Measurements from ENCODE around the gene ENGASE.

ENGASE gene

GRCh38 chr17:79118924-79119323 lies 44.3 kb downstream of the ENGASE start:
- no peak for DNase-seq

DNA sequence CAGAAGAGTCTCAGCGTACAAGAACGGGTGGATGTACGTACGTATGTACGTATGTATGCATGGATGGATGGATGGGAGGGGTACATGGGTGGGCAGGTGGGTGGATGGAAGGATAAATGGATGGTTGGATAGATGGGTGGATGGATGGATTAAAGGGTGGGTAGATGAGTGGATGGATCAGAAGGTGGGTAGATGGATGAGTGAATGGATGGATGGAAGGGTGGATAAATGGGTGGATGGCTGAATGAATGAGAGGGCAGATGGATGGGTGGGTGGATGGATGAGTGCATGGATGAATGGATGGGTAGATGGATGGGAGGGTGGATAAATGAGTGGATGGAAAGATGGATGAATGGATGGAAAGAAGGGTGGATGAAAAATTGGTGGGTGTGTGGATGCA lies 45.6 kb downstream of the ENGASE start:
- DNase-seq = no peak

DNA sequence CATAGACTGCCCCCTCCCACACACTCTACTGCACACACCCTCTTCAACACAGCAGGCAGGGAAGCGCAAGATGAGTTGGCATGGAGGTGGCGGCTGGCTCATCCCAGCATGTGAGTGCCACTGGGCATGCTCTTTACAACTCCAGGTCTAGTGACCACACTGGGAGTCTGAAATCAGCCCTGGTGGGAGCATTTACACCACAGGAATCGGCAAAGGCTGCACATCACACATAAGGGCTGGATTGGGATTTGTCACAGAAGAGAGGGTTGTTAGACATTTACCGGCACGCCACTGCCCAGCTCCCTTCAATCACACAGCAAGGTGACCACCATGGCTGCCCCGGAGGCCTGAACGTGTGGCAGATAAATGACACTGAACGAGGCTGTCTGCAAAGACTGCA lies 49.4 kb downstream of the ENGASE start:
- DNase-seq = no peak

- no peak for DNase-seq
Measured at GRCh38 chr17:79124513-79125209, 50.0 kb downstream of the ENGASE start.

- DNase-seq = no peak
Measured at GRCh38 chr17:79125503-79125902, 50.9 kb downstream of the ENGASE start.

GRCh38 chr17:79126139-79126538 lies 51.5 kb downstream of the ENGASE start:
- DNase-seq = no peak

- DNase-seq = no peak
Measured at GRCh38 chr17:79127534-79128135, 53.0 kb downstream of the ENGASE start.

- DNase-seq = no peak
Measured at GRCh38 chr17:79129523-79129922, 54.9 kb downstream of the ENGASE start.

- no peak for DNase-seq
Measured at GRCh38 chr17:79130536-79131273, 56.1 kb downstream of the ENGASE start.

GRCh38 chr17:79131274-79131635 lies 56.6 kb downstream of the ENGASE start:
- no peak for DNase-seq

GRCh38 chr17:79131701-79132100 lies 57.1 kb downstream of the ENGASE start:
- DNase-seq = no peak

DNA sequence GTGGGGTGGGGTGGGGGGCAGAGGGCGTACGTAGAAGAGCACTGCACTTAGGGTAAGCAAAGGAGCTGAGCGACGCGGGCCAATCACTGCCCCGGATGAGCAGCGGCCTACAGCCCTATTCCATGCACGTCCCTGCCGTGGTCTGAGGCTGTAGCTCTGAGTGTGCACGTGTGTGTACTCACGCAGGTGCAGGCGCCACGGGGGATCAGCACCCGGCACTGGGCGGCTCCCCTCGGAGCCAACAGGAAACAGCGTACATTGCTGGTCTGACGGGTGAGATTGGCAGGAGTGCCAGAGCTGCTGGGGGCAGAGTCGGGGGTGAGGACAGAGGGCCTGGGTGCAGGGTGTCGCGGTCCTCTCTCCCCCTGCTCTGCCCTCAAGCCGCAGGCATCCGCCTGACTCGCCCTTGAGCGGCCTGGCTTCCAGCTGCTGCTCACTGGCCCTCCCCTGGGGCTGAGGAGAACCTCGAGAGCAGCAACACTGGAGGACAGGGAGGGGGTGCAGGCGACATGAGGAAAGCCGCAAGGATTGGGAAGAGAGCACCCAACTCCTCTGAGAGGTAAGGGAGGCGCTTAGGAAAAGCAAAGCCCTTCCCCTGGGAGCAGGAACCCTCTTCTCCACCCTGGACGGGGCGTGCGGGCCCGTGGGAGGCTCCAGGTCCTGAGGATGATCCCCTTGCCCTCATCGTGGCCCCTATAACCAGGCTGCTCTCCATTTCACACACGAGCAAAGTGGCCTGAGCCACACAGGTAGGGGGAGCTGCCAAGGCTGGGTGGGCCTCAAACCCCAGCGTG lies 57.8 kb downstream of the ENGASE start:
- DNase-seq = no peak

- no peak for DNase-seq
Measured at GRCh38 chr17:79133214-79133613, 58.6 kb downstream of the ENGASE start.

DNA sequence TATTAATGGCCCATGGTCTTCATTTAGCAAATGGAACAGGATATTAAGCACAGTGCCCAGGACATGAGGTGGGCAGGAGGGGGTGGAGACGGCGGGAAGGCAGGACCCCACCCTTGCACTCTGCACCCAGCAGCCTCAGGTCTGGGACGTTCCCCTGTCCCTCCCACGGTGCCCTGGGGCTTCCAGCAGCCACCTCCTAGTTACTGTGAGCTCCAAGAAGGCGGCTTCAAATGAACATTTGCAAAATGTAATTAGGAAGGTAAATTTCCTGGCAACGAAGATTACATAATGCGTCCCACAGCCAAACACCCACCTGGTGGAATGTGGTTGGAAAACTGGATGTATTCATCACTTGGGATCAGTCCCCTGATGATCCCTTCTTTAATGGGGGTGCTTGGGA lies 59.4 kb downstream of the ENGASE start:
- no peak for DNase-seq

- no peak for DNase-seq
Measured at GRCh38 chr17:79135011-79135410, 60.4 kb downstream of the ENGASE start.

GRCh38 chr17:79135628-79136405 lies 61.2 kb downstream of the ENGASE start:
- no peak for DNase-seq
